ENCODE data around the gene RXYLT1.

The RXYLT1 gene

GRCh38 chr12:63849106-63849620 is 69.5 kb downstream of the RXYLT1 start:
- TF ChIP-seq, protein P1, sequence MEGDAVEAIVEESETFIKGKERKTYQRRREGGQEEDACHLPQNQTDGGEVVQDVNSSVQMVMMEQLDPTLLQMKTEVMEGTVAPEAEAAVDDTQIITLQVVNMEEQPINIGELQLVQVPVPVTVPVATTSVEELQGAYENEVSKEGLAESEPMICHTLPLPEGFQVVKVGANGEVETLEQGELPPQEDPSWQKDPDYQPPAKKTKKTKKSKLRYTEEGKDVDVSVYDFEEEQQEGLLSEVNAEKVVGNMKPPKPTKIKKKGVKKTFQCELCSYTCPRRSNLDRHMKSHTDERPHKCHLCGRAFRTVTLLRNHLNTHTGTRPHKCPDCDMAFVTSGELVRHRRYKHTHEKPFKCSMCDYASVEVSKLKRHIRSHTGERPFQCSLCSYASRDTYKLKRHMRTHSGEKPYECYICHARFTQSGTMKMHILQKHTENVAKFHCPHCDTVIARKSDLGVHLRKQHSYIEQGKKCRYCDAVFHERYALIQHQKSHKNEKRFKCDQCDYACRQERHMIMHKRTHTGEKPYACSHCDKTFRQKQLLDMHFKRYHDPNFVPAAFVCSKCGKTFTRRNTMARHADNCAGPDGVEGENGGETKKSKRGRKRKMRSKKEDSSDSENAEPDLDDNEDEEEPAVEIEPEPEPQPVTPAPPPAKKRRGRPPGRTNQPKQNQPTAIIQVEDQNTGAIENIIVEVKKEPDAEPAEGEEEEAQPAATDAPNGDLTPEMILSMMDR (conservative IDR thresholded peaks at IDR 0.05; ENCODE audit: low read depth, low read length): no peak
- H3K4me3 ChIP-seq (ENCODE audit: low read depth, low read length): no peak overlapping the region
- DNase-seq (ENCODE audit: low read depth): no peak

DNA sequence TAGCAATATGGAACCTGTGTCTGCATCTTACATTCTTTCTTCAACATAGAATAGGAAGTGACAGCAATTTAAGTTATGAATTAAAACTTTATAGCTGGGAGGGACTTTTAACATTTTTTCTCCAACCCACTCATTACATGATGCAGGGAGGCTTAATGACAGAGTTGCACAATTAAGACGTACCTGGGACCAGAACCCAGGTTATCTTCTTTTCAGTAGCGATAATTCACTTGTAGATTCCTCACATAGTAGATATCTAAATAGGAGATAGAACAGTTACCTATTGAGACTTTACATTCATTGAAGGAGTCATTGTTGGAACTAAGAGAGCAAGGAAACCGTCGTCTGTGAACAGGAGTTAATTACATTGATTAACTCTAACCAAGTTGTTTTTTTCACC is 69.9 kb downstream of the RXYLT1 start:
- no peak overlapping the region for H3K4me3 ChIP-seq (ENCODE audit: low read depth, low read length)
- TF ChIP-seq, protein P1 (conservative IDR thresholded peaks at IDR 0.05; ENCODE audit: low read depth, low read length): no peak
- DNase-seq (ENCODE audit: low read depth): no peak

- no peak overlapping the region for H3K4me3 ChIP-seq (ENCODE audit: low read depth, low read length)
- TF ChIP-seq, protein P1 (conservative IDR thresholded peaks at IDR 0.05; ENCODE audit: low read depth, low read length): no peak
- DNase-seq (ENCODE audit: low read depth): no peak
Observed at GRCh38 chr12:63853978-63854377, 74.3 kb downstream of the RXYLT1 start.

DNA sequence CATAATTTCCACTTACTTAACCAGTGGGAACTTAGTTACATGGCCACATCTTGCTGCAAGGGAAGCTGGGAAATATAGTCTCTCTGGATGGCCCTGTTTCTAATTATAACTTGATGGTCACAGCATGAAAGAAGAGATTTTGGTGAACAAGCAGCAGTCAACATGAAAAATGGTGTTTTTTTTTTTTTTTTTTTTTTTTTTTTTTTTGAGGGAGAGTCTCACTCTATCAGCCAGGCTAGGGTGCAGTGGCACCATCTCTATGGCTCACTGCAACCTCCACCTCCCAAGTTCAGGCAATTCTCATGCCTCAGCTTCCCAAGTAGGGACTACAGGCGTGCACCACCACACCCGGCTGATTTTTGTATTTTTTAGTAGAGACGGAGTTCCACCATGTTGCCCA is 75.6 kb downstream of the RXYLT1 start:
- TF ChIP-seq, protein P1 (conservative IDR thresholded peaks at IDR 0.05; ENCODE audit: low read depth, low read length): no peak
- no peak for DNase-seq (ENCODE audit: low read depth)
- no peak overlapping the region for H3K4me3 ChIP-seq (ENCODE audit: low read depth, low read length)

GRCh38 chr12:63857771-63858670 is 78.3 kb downstream of the RXYLT1 start:
- TF ChIP-seq, protein P1 (conservative IDR thresholded peaks at IDR 0.05; ENCODE audit: low read depth, low read length): no peak
- peak; percentile 71 for DNase-seq (ENCODE audit: low read depth)
- H3K4me3 ChIP-seq (ENCODE audit: low read depth, low read length): no peak overlapping the region

Data from choroid plexus epithelial cell (primary cell).